ENCODE data around the gene RRP1. TPM values are rescaled to one million over a fixed set of nuclear protein-coding genes. Genes with fewer than 3 reads are reported as not detected.

RRP1 gene
- total and polyA plus RNA-seq, 2 donors (not counting 1 experiment from before 2014, with no cell fraction given), result 8.6 to 12.7 TPM

- no peaks in the 10 kb centered on the region for H3K27me3 ChIP-seq (ENCODE audit: control insufficient read depth, insufficient read depth, low read length)
- H3K4me3 ChIP-seq (replicated peaks in 1 of 4; ENCODE audit: control extremely low read depth in 1 of 4, insufficient read depth in 1 of 4, low read depth in 3 of 4, low read length in 4 of 4), result no peak overlapping the region
- H3K9ac ChIP-seq (ENCODE audit: insufficient read depth, low read length), result no peak overlapping the region
- H3K36me3 ChIP-seq (ENCODE audit: control insufficient read depth, insufficient read depth, low read length), result no peaks in the 10 kb centered on the region
- H3K27ac ChIP-seq (ENCODE audit: insufficient read depth, low read length), result no peak overlapping the region
- H3K4me1 ChIP-seq (ENCODE audit: control insufficient read depth, extremely low read depth, insufficient read depth, low read length), result no peaks in the 10 kb centered on the region
- no peak for DNase-seq (ENCODE audit: low read depth in 2 of 2)
- no peak overlapping the region for H2AFZ ChIP-seq (ENCODE audit: low read length)
- H3K79me2 ChIP-seq (ENCODE audit: control insufficient read depth, insufficient read depth, low read length), result no peaks in the 10 kb centered on the region
- no peaks in the 10 kb centered on the region for H4K20me1 ChIP-seq (ENCODE audit: control insufficient read depth, extremely low read depth, insufficient read depth, low read length)
- H3K9me3 ChIP-seq (ENCODE audit: control insufficient read depth, insufficient read depth, low read depth, low read length), result no peaks in the 10 kb centered on the region
- TF ChIP-seq CTCF (conservative IDR thresholded peaks at IDR 0.05 in 1 of 2, IDR thresholded peaks at IDR 0.05 in 1 of 2; ENCODE audit: low read depth in 1 of 2, low read length in 2 of 2) (no peak), EZH2 (IDR thresholded peaks at IDR 0.05; ENCODE audit: low read length, missing control alignments) (no peak)
- H3K4me2 ChIP-seq (ENCODE audit: extremely low read depth, insufficient read depth, low read length), result no peak overlapping the region
Observed at GRCh38 chr21:43846430-43846829, 57.1 kb downstream of the RRP1 start.

GRCh38 chr21:43847301-43847700 is 57.9 kb downstream of the RRP1 start:
- H4K20me1 ChIP-seq (ENCODE audit: control insufficient read depth, extremely low read depth, insufficient read depth, low read length), result no peaks in the 10 kb centered on the region
- H3K9me3 ChIP-seq (ENCODE audit: control insufficient read depth, insufficient read depth, low read depth, low read length), result no peaks in the 10 kb centered on the region
- H3K4me3 ChIP-seq (replicated peaks in 1 of 4; ENCODE audit: control extremely low read depth in 1 of 4, insufficient read depth in 1 of 4, low read depth in 3 of 4, low read length in 4 of 4), result no peak overlapping the region
- H3K27ac ChIP-seq (ENCODE audit: insufficient read depth, low read length), result no peak overlapping the region
- no peaks in the 10 kb centered on the region for H3K27me3 ChIP-seq (ENCODE audit: control insufficient read depth, insufficient read depth, low read length)
- H3K36me3 ChIP-seq (ENCODE audit: control insufficient read depth, insufficient read depth, low read length), result no peaks in the 10 kb centered on the region
- H3K4me1 ChIP-seq (ENCODE audit: control insufficient read depth, extremely low read depth, insufficient read depth, low read length), result no peaks in the 10 kb centered on the region
- H3K9ac ChIP-seq (ENCODE audit: insufficient read depth, low read length), result no peak overlapping the region
- TF ChIP-seq EZH2 (IDR thresholded peaks at IDR 0.05; ENCODE audit: low read length, missing control alignments), result no peak
- TF ChIP-seq CTCF (conservative IDR thresholded peaks at IDR 0.05 in 1 of 2, IDR thresholded peaks at IDR 0.05 in 1 of 2; ENCODE audit: low read depth in 1 of 2, low read length in 2 of 2), result no peak
- H2AFZ ChIP-seq (ENCODE audit: low read length), result no peak overlapping the region
- DNase-seq (ENCODE audit: low read depth in 2 of 2), result no peak
- no peak overlapping the region for H3K4me2 ChIP-seq (ENCODE audit: extremely low read depth, insufficient read depth, low read length)
- no peaks in the 10 kb centered on the region for H3K79me2 ChIP-seq (ENCODE audit: control insufficient read depth, insufficient read depth, low read length)

GRCh38 chr21:43848771-43849170 is 59.4 kb downstream of the RRP1 start:
- Histone ChIP-seq H3K9ac (ENCODE audit: insufficient read depth, low read length) (no peak overlapping the region), H3K4me1 (ENCODE audit: control insufficient read depth, extremely low read depth, insufficient read depth, low read length) (no peaks in the 10 kb centered on the region), H3K79me2 (ENCODE audit: control insufficient read depth, insufficient read depth, low read length) (no peaks in the 10 kb centered on the region), H3K36me3 (ENCODE audit: control insufficient read depth, insufficient read depth, low read length) (no peaks in the 10 kb centered on the region), H3K9me3 (ENCODE audit: control insufficient read depth, insufficient read depth, low read depth, low read length) (no peaks in the 10 kb centered on the region), H2AFZ (ENCODE audit: low read length) (no peak overlapping the region), H3K4me3 (replicated peaks in 1 of 4; ENCODE audit: control extremely low read depth in 1 of 4, insufficient read depth in 1 of 4, low read depth in 3 of 4, low read length in 4 of 4) (no peak overlapping the region), H3K27me3 (ENCODE audit: control insufficient read depth, insufficient read depth, low read length) (no peaks in the 10 kb centered on the region), H3K4me2 (ENCODE audit: extremely low read depth, insufficient read depth, low read length) (no peak overlapping the region), H4K20me1 (ENCODE audit: control insufficient read depth, extremely low read depth, insufficient read depth, low read length) (no peaks in the 10 kb centered on the region), H3K27ac (ENCODE audit: insufficient read depth, low read length) (no peak overlapping the region)
- no peak for TF ChIP-seq CTCF (conservative IDR thresholded peaks at IDR 0.05 in 1 of 2, IDR thresholded peaks at IDR 0.05 in 1 of 2; ENCODE audit: low read depth in 1 of 2, low read length in 2 of 2)
- no peak for TF ChIP-seq EZH2 (IDR thresholded peaks at IDR 0.05; ENCODE audit: low read length, missing control alignments)
- DNase-seq (ENCODE audit: low read depth in 2 of 2), result no peak

Measured in fibroblast of lung (primary cell).